Activated CD8-positive, alpha-beta memory T cell treated with anti-CD3 and anti-CD28 coated beads for 1 hour (primary cell): ENCODE results near the gene CHSY3.
"Not testable (repeated sequence)": the region's sequence is repeated elsewhere in the genome, so short reads cannot be mapped to it uniquely, and the experiment has no call there.

ENCODE experiments used
- DNase-seq, 2 donors: peaks; one replicate each; pipeline ENCODE4 v3.0.0-alpha.2; 2020; ENCODE audit warnings: low read depth in 1 of 2; ENCODE audit errors: extremely low read depth in 1 of 2

Gene CHSY3

DNA sequence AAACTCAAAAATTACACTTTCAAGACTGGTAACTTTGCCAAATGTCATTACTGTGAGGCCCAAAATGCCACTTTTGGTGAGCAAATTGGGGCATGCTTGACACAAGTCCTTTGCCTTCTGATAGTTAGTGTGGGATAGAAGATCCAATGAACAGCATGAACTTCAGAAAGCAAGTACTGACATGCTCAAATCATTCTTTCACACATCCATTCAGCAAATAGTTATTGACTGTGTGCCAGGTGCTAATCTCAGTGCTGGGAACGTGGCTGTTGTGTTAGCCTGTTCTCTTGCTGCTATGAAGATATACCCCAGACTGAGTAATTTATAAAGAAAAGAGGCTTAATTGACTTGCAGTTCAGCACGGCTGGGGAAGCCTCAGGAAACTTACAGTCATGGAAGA, 247.0 kb downstream of the CHSY3 start:
- DNase-seq = no peak

- DNase-seq = no peak
These were observed 251.2 kb downstream of the CHSY3 start for GRCh38 chr5:130155345-130156011.

- DNase-seq = no peak
These were observed 253.8 kb downstream of the CHSY3 start for GRCh38 chr5:130158036-130158435.

DNA sequence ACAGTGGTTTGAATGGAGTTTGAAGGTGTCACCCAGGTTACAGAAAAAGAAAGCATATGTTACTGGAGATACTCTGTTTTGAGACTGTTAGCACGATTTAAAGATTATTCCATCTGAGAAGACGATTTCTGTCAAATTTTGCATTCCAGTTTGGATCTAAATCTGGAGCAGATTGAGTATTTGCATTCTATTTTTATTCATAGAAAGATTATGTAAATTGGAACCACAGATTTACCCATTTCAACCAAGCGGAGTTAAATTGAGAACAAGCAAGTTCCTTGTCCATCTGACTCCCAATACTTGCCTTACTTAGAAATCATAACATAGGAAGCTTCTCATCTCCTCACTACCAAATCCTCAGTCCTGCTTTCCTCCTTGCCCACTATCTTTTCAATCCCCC, 255.7 kb downstream of the CHSY3 start:
- no peak for DNase-seq

GRCh38 chr5:130164966-130165365, 260.7 kb downstream of the CHSY3 start:
- DNase-seq = no peak

DNA sequence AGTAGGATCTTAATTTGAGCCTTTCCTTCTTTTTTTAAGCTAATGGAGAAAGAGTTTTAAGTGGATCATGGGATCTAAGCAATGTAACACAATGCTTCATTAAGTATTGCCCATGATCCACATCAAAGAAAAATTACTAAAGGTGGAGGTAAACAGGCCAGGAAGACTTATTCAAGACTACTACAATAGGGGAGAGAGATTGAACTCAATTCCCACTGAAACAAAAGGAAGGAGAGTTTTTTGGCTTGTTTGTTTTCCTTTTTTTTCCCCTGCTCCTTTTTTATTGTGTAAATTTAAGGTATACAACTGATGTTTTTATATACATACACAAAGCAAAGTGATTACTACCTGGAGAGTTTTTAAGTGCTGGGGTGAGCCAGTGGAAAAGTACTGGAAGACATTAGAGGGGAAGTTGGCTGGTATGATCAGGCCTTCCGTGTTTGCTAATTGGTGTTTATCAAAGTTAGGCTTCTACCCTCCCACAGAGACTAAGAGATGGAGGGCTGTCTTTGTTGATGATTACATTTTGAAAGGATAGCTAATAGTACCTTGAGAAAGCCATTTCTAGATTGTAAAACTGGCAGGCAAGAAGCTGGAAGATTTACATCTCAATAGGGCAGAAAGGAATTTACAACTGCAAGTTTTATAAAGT, 262.7 kb downstream of the CHSY3 start:
- no peak for DNase-seq

GRCh38 chr5:130168211-130168610, 263.9 kb downstream of the CHSY3 start:
- no peak for DNase-seq

DNA sequence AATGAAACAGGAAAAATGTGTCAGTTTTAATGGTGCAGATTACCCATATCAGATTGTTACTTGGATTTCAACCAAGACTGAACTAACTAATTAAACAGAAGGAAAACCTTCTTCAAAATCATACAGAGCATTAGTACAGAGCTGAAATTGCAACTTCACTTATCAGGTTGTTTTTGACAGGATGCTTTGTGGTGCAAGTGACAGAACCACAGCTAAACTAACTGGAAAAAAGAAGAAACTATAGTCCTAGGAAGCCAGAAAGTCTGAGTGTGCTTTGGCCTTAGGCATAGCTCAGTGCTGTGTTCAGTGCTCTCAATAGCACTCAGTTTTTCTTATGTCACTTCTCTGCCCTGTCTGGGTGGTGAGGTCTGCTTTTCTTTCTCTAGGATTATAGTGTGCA, 267.4 kb downstream of the CHSY3 start:
- no peak for DNase-seq

GRCh38 chr5:130183115-130183514, 278.9 kb downstream of the CHSY3 start:
- no peak for DNase-seq

GRCh38 chr5:130189961-130190360, 285.7 kb downstream of the CHSY3 start:
- DNase-seq = no peak

DNA sequence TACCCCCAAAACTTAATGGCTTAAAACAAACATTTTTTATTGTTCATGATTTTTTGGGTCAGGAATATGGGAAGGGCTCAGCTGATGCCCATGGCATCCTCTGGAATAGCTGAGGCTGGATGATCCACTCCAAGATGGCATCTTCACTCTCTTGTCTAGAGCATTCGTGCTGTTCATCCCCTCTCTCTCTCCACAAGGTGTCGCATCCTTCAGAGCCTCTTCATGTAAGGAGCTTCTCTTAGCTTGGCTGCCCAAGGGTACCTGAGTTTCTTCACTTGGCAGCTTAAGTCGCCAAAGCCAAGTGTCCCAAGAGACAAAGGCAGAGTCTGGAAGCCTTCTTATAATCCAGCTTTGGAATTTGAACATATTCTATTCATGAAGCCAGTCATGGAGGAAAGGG, 294.7 kb downstream of the CHSY3 start:
- DNase-seq = no peak

- DNase-seq = no peak
These were observed 302.4 kb downstream of the CHSY3 start for GRCh38 chr5:130206686-130207085.

DNA sequence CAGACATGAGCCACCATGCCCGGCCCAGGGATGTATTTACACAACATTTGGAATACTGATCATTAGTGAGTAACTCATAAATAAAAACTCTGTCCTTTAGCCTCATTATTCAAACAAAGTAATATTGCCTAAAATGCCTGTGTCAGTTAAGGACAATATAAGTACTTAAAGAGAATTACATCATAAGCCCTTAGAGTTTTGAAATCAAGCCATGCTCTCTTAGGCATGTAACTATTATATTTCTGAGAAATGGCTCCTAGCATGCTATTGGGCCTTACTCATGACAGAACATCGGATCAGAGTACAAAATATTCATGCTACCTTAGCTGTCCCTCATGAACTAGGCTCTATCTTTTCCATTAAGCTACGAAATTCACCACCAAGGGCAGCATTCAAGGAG, 309.3 kb downstream of the CHSY3 start:
- no peak for DNase-seq

DNA sequence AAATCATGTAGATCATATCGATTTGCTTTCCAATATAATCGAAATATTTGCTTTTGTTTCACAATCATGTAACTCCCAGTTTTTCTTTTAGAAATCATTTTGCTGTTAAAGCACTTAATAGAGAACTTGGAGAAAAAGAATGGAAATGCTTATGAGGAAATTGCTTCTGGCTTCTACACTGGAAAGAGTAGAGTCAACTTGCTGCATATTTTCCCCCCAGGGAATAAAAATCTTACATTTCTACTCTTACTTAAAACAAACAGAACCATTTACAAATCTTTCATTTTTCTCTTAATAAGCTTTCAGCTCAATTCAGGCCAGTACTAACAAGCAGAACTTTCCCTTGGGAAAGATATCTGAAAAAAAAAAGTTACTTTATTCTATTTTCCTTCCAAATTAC, 312.0 kb downstream of the CHSY3 start:
- no peak for DNase-seq

GRCh38 chr5:130222573-130222972, 318.3 kb downstream of the CHSY3 start:
- no peak for DNase-seq

DNA sequence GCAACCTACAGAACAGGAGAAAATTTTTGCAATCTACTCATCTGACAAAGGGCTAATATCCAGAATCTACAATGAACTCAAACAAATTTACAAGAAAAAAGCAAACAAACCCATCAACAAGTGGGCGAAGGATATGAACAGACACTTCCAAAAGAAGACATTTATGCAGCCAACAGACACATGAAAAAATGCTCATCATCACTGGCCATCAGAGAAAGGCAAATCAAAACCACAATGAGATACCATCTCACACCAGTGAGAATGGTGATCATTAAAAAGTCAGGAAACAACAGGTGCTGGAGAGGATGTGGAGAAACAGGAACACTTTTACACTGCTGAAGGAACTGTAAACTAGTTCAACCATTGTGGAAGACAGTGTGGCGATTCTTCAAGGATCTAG, 322.3 kb downstream of the CHSY3 start:
- not testable (repeated sequence) for DNase-seq

DNA sequence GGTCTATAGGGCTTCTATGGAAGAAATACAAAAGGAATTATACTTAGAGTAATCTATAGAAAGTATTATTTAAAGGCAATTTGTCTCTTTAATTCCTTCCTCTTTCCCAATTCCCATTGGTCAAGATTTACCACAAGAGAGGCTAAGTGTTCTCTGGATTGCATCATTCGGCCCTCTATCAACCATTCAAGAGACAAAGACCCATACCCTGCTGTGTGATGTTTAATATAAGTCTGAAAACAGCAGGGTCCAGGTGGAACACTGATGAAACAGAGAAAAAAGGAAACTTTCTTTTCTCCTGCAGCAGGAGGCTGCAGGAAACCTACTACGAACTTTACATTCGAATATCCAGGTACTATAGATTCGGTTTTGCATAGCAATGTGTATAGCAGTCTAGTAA, 323.4 kb downstream of the CHSY3 start:
- no peak for DNase-seq

- DNase-seq = no peak
These were observed 327.5 kb downstream of the CHSY3 start for GRCh38 chr5:130231786-130232185.

- DNase-seq = no peak
These were observed 330.6 kb downstream of the CHSY3 start for GRCh38 chr5:130234816-130235215.
